GM12891 (cell line): ENCODE results near the gene SEH1L.

Experiments used
- PAX5 ChIP-seq: IDR thresholded peaks from 2 replicates; pipeline ENCODE4 v1.6.1; 2011; ENCODE audit warnings: low read length, moderate library complexity, mild to moderate bottlenecking; ENCODE audit not compliant: insufficient read depth, severe bottlenecking
- POLR2A ChIP-seq: IDR thresholded peaks from 2 replicates; pipeline ENCODE4 v1.6.1; 2011; ENCODE audit warnings: low read depth, low read length, control low read depth
- POLR2AphosphoS5 ChIP-seq: IDR thresholded peaks from 2 replicates; pipeline ENCODE4 v1.6.1; 2011; ENCODE audit warnings: low read depth, low read length, control low read depth
- POU2F2 ChIP-seq: IDR thresholded peaks from 2 replicates; pipeline ENCODE4 v1.6.1; 2011; ENCODE audit warnings: low read depth, mild to moderate bottlenecking, control low read depth, low read length, moderate library complexity
- SPI1 ChIP-seq: IDR thresholded peaks from 2 replicates; pipeline ENCODE4 v1.6.1; 2011; ENCODE audit warnings: low read depth, low read length, control low read depth
- TAF1 ChIP-seq: IDR thresholded peaks from 2 replicates; pipeline ENCODE4 v1.6.1; 2011; ENCODE audit warnings: low read depth, low read length, control low read depth

DNA sequence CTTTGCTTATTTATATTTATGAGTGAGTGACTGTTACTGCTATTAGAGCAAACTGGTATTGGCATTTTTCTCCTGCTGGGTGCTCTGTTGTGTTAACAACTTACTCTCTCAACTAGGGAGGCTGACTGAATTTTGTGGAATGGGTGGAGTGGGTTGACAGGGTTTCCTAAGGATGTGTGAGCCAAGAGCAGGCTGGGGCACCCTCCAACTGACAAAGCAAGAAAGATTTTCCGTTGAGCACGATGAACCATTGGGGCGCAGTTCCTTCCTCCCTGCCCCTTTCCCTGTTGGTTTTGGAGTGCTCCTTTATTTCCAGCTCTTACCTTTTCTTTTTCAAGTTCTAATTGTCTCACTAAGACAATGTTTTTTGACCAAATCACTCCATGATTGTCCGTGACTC lies 20.3 kb downstream of the SEH1L start:
- no peak for TF ChIP-seq POLR2A
- TF ChIP-seq POLR2AphosphoS5, result no peak
- TF ChIP-seq TAF1, result no peak
- TF ChIP-seq POU2F2, result no peak
- no peak for TF ChIP-seq PAX5
- TF ChIP-seq SPI1, result no peak
